K562 (cell line): Measurements from ENCODE around the gene SLC2A4. TPM values are rescaled to one million over a fixed set of nuclear protein-coding genes. Genes with fewer than 3 reads are reported as not detected.
A peak's percentile ranks its signal among the peaks of the same experiment; 100 is the strongest.

Experiments used
- CXXC5 ChIP-seq: fragments of 250-450 bp; sonication (Bioruptor Pico); IDR thresholded peaks from 2 replicates; pipeline ENCODE4 v1.8.0; 2022; ENCODE audit warnings: inconsistent platforms, mild to moderate bottlenecking, moderate library complexity
- FOSL1 ChIP-seq: fragments of 200-800 bp; sonication (Bioruptor generic); conservative IDR thresholded peaks from 2 replicates; pipeline ENCODE4 v1.6.1; 2016; ENCODE audit warnings: missing genetic modification characterization, missing compliant biosample characterization
- GATAD2A ChIP-seq: fragments of 450-650 bp; IDR thresholded peaks from 2 replicates; pipeline ENCODE4 v1.6.1; 2017
- HDAC2 ChIP-seq: fragments of 450-650 bp; IDR thresholded peaks from 2 replicates; pipeline ENCODE4 v1.6.1; 2016; ENCODE audit warnings: mild to moderate bottlenecking
- HEY1 ChIP-seq: fragments of 250-450 bp; sonication (Bioruptor Pico); IDR thresholded peaks from 2 replicates; pipeline ENCODE4 v1.5.0; 2020; ENCODE audit warnings: mild to moderate bottlenecking, moderate library complexity, borderline replicate concordance
- KDM5B ChIP-seq: fragments of 200-600 bp; sonication (generic); IDR thresholded peaks from 2 replicates; pipeline ENCODE4 v1.6.1; 2012; ENCODE audit warnings: low read depth, mild to moderate bottlenecking, moderate library complexity, low read length, control low read depth, inconsistent platforms; ENCODE audit not compliant: insufficient replicate concordance
- NFRKB ChIP-seq: fragments of 450-650 bp; IDR thresholded peaks from 2 replicates; pipeline ENCODE4 v1.6.1; 2016; ENCODE audit warnings: low read depth
- PHF8 ChIP-seq: fragments of 200-600 bp; sonication (generic); IDR thresholded peaks from 2 replicates; pipeline ENCODE4 v1.6.1; 2012; ENCODE audit warnings: mixed run types, mild to moderate bottlenecking, inconsistent platforms, low read length, moderate library complexity, borderline replicate concordance
- PML ChIP-seq: IDR thresholded peaks from 2 replicates; pipeline ENCODE4 v1.6.1; 2012; ENCODE audit warnings: low read length, inconsistent platforms
- POLR2AphosphoS5 ChIP-seq: IDR thresholded peaks from 2 replicates; pipeline ENCODE4 v1.6.1; 2011; ENCODE audit warnings: mild to moderate bottlenecking, low read depth, low read length, moderate library complexity; ENCODE audit not compliant: control insufficient read depth, insufficient read depth
- POLR2B ChIP-seq: fragments of 450-650 bp; IDR thresholded peaks from 2 replicates; pipeline ENCODE4 v1.6.1; 2018; ENCODE audit warnings: low read depth; ENCODE audit not compliant: partially characterized antibody
- PRDM10 ChIP-seq: fragments of 450-650 bp; IDR thresholded peaks from 2 replicates; pipeline ENCODE4 v1.6.1; 2018; ENCODE audit not compliant: partially characterized antibody
- RFX7 ChIP-seq: fragments of 250-450 bp; sonication (Bioruptor Pico); IDR thresholded peaks from 2 replicates; pipeline ENCODE4 v1.5.1; 2021; ENCODE audit warnings: mild to moderate bottlenecking
- SMAD4 ChIP-seq: fragments of 250-450 bp; sonication (Bioruptor Pico); conservative IDR thresholded peaks from 2 replicates; pipeline ENCODE4 v1.8.0; 2021; ENCODE audit warnings: inconsistent platforms, mild to moderate bottlenecking, moderate library complexity
- SMC3 ChIP-seq: conservative IDR thresholded peaks from 2 replicates; pipeline ENCODE4 v1.6.1; 2011; ENCODE audit warnings: low read depth, low read length, improper control_type of control experiment; ENCODE audit not compliant: insufficient read depth
- TAF15 ChIP-seq: fragments of 200-400 bp; formaldehyde crosslinking; IDR thresholded peaks from 2 replicates; pipeline ENCODE4 v1.6.1; 2017; ENCODE audit warnings: mild to moderate bottlenecking, low read depth, low read length, moderate library complexity
- VEZF1 ChIP-seq: fragments of 200-800 bp; sonication (Bioruptor generic); IDR thresholded peaks from 2 replicates; pipeline ENCODE4 v1.6.1; 2017; ENCODE audit warnings: missing genetic modification characterization, missing compliant biosample characterization
- ZNF274 ChIP-seq: IDR thresholded peaks from 2 replicates; pipeline ENCODE4 v1.6.1; 2011; ENCODE audit warnings: low read depth, mild to moderate bottlenecking, low read length, moderate library complexity, borderline replicate concordance
- ZNF280A ChIP-seq: fragments of 450-650 bp; IDR thresholded peaks from 2 replicates; pipeline ENCODE4 v1.6.1; 2018; ENCODE audit warnings: mild to moderate bottlenecking, low read depth; ENCODE audit not compliant: partially characterized antibody
- polyA plus RNA-seq, 8 experiments: library from polyadenylated mRNA; depleted of rRNA in 4 of 8; stranded (reverse) in 5 of 8; unstranded in 3 of 8; fragments of >200 nt; fragmentation: Nextera tagmentation in 2 of 8; fragmentation: Illumina TruSeq in 1 of 8; extraction: Ambion mirVana in 2 of 8; extraction: Trizol in 1 of 8; gene quantifications; 2 replicates each; pipeline versions ENCODE4 v1.2.1 to v1.2.3, GENCODE V29; 2011 to 2014; ENCODE audit warnings: inconsistent platforms in 1 of 8, missing spikeins in 1 of 8
- total RNA-seq, 7 experiments: library from RNA; depleted of rRNA in 6 of 7; stranded (reverse); fragments of >200 nt in 6 of 7; fragmentation: Illumina TruSeq in 2 of 7; extraction: Trizol in 2 of 7; gene quantifications; 2 replicates each; pipeline versions ENCODE4 v1.2.1 to v1.2.3, GENCODE V29; 2011 to 2021; ENCODE audit warnings: low replicate concordance in 1 of 7
- TF ChIP-seq, protein P1 (sequence below): fragments of 450-650 bp; IDR thresholded peaks from 2 replicates; pipeline ENCODE4 v1.6.1; 2016

The SLC2A4 gene
- total and polyA plus RNA-seq, 9 of the 15 experiments (the other 6 are each of a cell fraction or from before 2014, with no cell fraction given), result 0.74 to 3.5 (median 1.6) TPM

GRCh38 chr17:7308625-7309433 is 27.3 kb downstream of the SLC2A4 start (continued):
- TF ChIP-seq ZNF280A, result no peak
- TF ChIP-seq HEY1 (CRISPR knock-in tag), result no peak
- no peak for TF ChIP-seq HDAC2
- TF ChIP-seq GATAD2A, result no peak
- TF ChIP-seq SMC3, result no peak
- no peak for TF ChIP-seq ZNF274
- no peak for TF ChIP-seq SMAD4 (CRISPR knock-in tag)
- TF ChIP-seq, protein P1, sequence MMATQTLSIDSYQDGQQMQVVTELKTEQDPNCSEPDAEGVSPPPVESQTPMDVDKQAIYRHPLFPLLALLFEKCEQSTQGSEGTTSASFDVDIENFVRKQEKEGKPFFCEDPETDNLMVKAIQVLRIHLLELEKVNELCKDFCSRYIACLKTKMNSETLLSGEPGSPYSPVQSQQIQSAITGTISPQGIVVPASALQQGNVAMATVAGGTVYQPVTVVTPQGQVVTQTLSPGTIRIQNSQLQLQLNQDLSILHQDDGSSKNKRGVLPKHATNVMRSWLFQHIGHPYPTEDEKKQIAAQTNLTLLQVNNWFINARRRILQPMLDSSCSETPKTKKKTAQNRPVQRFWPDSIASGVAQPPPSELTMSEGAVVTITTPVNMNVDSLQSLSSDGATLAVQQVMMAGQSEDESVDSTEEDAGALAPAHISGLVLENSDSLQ, result peak; percentile 35; the same call in 1 of the 2 replicates
- no peak for TF ChIP-seq TAF15
- TF ChIP-seq POLR2AphosphoS5, result peak; percentile 11; the same call in 1 of the 2 replicates
- TF ChIP-seq FOSL1 (tag), result 0 out of 2 replicates have a peak, but pooled peaks have one; percentile 14
- peak; percentile 94 for TF ChIP-seq VEZF1 (CRISPR knock-in tag)
- TF ChIP-seq CXXC5 (CRISPR knock-in tag), result no peak
- TF ChIP-seq PRDM10, result peak; percentile 94
- TF ChIP-seq POLR2B, result peak; percentile 66
- 0 out of 2 replicates have a peak, but pooled peaks have one; percentile 24 for TF ChIP-seq NFRKB
- TF ChIP-seq RFX7 (CRISPR knock-in tag), result no peak
- no peak for TF ChIP-seq KDM5B
- peak; percentile 22; the same call in 1 of the 2 replicates for TF ChIP-seq PHF8
- peak; percentile 40; the same call in 1 of the 2 replicates for TF ChIP-seq PML
